Testis (tissue), 3 donors: ENCODE data around the gene SLC25A20. TPM values are rescaled to one million over a fixed set of nuclear protein-coding genes. Genes with fewer than 3 reads are reported as not detected.

ENCODE experiments used
- DNase-seq: peaks from one replicate; pipeline ENCODE4 v3.0.0-alpha.2; 2019
- H3K27ac ChIP-seq, 2 donors: fragments of 200-600 bp; sonication (generic); one replicate each; pipeline ENCODE4 v1.5.1; 2019
- H3K27me3 ChIP-seq: fragments of 200-600 bp; sonication (generic); one replicate; pipeline ENCODE4 v1.5.1; 2019
- H3K36me3 ChIP-seq: fragments of 200-600 bp; sonication (generic); one replicate; pipeline ENCODE4 v1.5.1; 2017; ENCODE audit warnings: low read depth; ENCODE audit errors: missing control alignments
- H3K4me1 ChIP-seq: fragments of 200-600 bp; sonication (generic); one replicate; pipeline ENCODE4 v1.5.1; 2019
- H3K4me3 ChIP-seq, 2 donors: fragments of 200-600 bp; sonication (generic); one replicate each; pipeline ENCODE4 v1.5.1; 2017 to 2019
- H3K9me3 ChIP-seq: fragments of 200-600 bp; sonication (generic); one replicate; pipeline ENCODE4 v1.5.1; 2017
- CTCF ChIP-seq, 3 experiments: fragments of 450-650 bp in 2 of 3; fragments of 200-600 bp in 1 of 3; sonication (generic) in 1 of 3; IDR thresholded peaks; one replicate each; pipeline ENCODE4 v1.5.1; 2016 to 2019; ENCODE audit warnings: antibody characterized with exemption in 3 of 3, mild to moderate bottlenecking in 2 of 3, moderate library complexity in 1 of 3
- POLR2A ChIP-seq: fragments of 450-650 bp; IDR thresholded peaks from one replicate; pipeline ENCODE4 v1.6.1; 2017; ENCODE audit warnings: antibody characterized with exemption, mild to moderate bottlenecking, moderate library complexity
- WGBS, 2 donors: methylation state at CpG; one replicate each; pipeline ENCODE4 v1.1.5; 2018; 5-methylcytosine and 5-hydroxymethylcytosine counted together
- intact Hi-C: fragments of 100-400 bp; cut with DNase I; formaldehyde crosslinking; loops from one replicate; pipeline ENCODE4 v1.15.1; 2023; ENCODE audit warnings: low total_unique reads
- polyA plus RNA-seq: library from polyadenylated mRNA; stranded (reverse); fragments of 350-450 nt; fragmentation: Illumina TruSeq; extraction: RNeasy Lipid Tissue Mini Kit (QIAGEN cat#74804); gene quantifications from one replicate; pipeline ENCODE4 v1.2.3, GENCODE V29; 2014; ENCODE audit warnings: low read depth, low replicate concordance; ENCODE audit not compliant: insufficient read depth
- total RNA-seq, 2 donors: library from RNA; depleted of rRNA; stranded (reverse); fragments of >200 nt; gene quantifications; one replicate each; pipeline ENCODE4 v1.2.3, GENCODE V29; 2016

SLC25A20 gene
- total and polyA plus RNA-seq, 3 donors from 2014 or later, result 13.0 to 19.6 (median 15.7) TPM

DNA sequence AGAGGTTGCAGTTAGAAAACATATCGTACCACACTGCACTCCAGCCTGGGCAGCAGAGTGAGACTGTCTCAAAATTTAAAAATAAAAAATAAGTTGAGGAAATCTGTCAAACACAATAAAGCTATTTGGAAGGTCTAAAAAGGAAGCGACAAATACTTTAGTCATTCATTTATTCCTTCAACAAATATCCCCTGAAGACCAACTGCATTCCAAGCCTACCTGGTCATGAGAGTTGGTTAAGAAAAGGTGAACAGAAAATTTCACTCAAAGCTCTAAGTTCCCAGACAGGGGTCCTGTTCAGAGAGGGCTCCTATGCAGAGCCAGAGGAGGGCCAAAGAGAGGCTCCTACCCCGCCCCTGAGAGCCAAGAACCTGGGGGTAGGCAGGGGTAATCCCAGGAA is 35.6 kb downstream of the SLC25A20 start:
- WGBS, 2 donors, result 93 to 94% methylated on average over 3 of the region's 3 CpGs
- no peaks in the 10 kb centered on the region for H3K36me3 ChIP-seq

DNA sequence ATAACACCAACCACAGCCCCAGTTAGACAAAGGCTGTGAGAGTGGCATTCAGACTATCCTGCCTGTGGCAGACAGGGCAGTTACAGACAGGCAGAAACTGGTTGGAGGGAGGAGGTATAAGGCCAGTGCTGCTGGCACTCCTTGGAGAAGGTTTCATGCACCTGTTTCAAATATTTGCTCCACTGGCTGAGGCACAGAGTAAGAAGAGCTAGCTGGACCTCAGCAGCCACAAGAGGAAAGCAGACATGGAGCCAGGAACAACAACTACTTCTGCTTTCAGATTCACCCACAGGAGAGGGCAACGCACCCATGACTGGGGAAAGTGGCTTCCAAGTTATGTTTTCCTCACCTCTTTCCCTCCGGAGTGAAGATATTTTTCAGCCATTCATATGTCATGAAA is 39.5 kb downstream of the SLC25A20 start:
- WGBS, 2 donors, result 87 to 91% methylated on average over 2 of the region's 2 CpGs
- intact Hi-C loops, result no loop called here
- no peak for TF ChIP-seq POLR2A
- TF ChIP-seq CTCF (IDR thresholded peaks at IDR 0.05), result no peak
- Histone ChIP-seq H3K4me1 (peaks cover 5% of the 10 kb centered on the region), H3K27ac (no peak overlapping the region), H3K4me3 (no peak overlapping the region), H3K36me3 (no peaks in the 10 kb centered on the region), H3K9me3 (no peaks in the 10 kb centered on the region), H3K27me3 (no peaks in the 10 kb centered on the region)
- no peak for DNase-seq

More for the DNA sequence above, 35.6 kb downstream of the SLC25A20 start:
- intact Hi-C loops, result no loop called here
- Histone ChIP-seq H3K9me3 (no peaks in the 10 kb centered on the region), H3K27ac (no peak overlapping the region), H3K4me3 (no peak overlapping the region), H3K27me3 (no peaks in the 10 kb centered on the region), H3K4me1 (no peaks in the 10 kb centered on the region)
- no peak for DNase-seq
- no peak for TF ChIP-seq POLR2A
- no peak for TF ChIP-seq CTCF (IDR thresholded peaks at IDR 0.05)

DNA sequence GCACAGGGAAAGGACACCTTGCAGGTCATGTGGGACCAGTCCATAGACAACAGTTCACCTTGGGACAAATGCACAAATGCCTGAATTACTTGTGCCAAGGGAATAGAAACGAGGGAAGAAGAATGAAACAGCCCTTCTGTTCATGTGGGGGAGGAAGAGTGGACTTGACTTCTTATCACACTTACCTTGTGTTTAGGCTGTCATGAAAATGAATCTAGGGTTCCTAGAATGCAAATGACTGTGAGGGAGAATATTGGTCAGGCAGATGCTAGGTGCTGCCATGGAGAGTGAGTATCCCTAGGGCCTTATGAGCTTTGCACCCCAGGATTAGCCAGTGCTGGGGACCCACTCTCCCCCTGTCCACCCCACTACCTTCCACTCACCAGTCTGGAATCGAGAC is 40.0 kb downstream of the SLC25A20 start:
- DNase-seq, result no peak

GRCh38 chr3:48857641-48858040 is 41.0 kb downstream of the SLC25A20 start:
- peaks cover 5% of the 10 kb centered on the region for H3K4me1 ChIP-seq
- 77 to 84% methylated on average over 2 of the region's 2 CpGs for WGBS, 2 donors
- no peak overlapping the region for H3K27ac ChIP-seq
- TF ChIP-seq POLR2A (no peak), CTCF (IDR thresholded peaks at IDR 0.05) (no peak)
- H3K9me3 ChIP-seq, result no peaks in the 10 kb centered on the region
- intact Hi-C loops, result no loop called here
- H3K4me3 ChIP-seq, result no peak overlapping the region
- no peak for DNase-seq
- H3K36me3 ChIP-seq, result no peaks in the 10 kb centered on the region
- no peaks in the 10 kb centered on the region for H3K27me3 ChIP-seq

More for the DNA sequence above, 40.0 kb downstream of the SLC25A20 start:
- no peak overlapping the region for H3K4me3 ChIP-seq
- no peak overlapping the region for H3K27ac ChIP-seq
- no peaks in the 10 kb centered on the region for H3K27me3 ChIP-seq
- H3K9me3 ChIP-seq, result no peaks in the 10 kb centered on the region
- intact Hi-C loops, result no loop called here
- no peaks in the 10 kb centered on the region for H3K36me3 ChIP-seq
- WGBS, 2 donors, result 63 to 81% methylated on average over 2 of the region's 2 CpGs
- no peak for TF ChIP-seq CTCF (IDR thresholded peaks at IDR 0.05)
- no peak for TF ChIP-seq POLR2A
- peaks cover 5% of the 10 kb centered on the region for H3K4me1 ChIP-seq

- Histone ChIP-seq H3K36me3 (no peaks in the 10 kb centered on the region), H3K9me3 (no peaks in the 10 kb centered on the region), H3K4me3 (no peak overlapping the region), H3K27me3 (no peaks in the 10 kb centered on the region), H3K27ac (no peak overlapping the region), H3K4me1 (peaks cover 5% of the 10 kb centered on the region)
- intact Hi-C loops, result no loop called here
- TF ChIP-seq CTCF (IDR thresholded peaks at IDR 0.05) (no peak), POLR2A (no peak)
- 49 to 53% methylated on average over 4 of the region's 4 CpGs for WGBS, 2 donors
- DNase-seq, result no peak
These were observed 42.2 kb downstream of the SLC25A20 start for GRCh38 chr3:48856469-48856868.
